Measurements from ENCODE around the gene CD19.

CD19 gene

DNA sequence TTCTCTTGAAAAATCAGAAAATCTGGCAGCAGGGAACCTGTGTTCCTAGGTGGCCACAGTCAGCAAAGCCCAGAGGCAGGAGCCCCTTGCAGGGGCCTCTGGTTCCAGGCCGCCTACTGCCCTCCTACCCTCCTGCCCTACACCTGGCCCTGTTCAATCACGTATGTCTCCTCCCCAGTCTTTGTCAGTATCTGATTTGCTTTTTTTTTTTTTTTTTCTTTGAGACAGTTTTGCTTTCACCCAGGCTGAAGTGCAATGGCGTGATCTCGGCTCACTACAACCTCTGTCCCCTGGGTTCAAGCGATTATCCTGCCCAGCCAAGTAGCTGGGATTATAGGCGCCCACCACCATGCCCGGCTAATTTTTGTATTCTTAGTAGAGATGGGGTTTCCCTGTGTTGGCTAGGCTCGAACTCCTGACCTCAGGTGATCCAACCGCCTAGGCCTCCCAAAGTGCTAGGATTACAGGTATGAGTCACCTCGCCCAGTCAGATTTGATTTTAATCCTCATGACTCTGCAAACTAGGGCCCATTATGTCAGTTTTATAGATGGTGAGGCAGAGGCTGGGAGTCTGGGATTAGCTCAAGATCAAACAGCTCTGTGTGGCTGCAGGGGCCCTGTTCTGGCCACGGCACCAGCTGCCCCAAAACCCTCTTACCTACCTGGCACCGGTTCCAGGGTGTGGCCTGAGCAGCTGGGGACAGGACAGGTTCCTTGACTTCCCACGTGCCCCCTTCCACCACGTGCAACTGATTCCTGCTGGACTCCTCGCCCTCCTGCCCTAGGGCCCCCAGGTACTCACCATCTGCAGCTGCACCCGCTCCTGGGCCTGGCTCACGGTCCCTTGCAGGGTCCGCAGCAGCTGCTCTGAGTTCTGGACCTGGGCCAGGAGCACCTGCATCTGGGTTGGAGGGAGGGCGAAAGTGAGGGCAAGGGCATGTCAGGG lies 21.4 kb upstream of the CD19 start:
- DNase-seq (ENCODE audit: low read depth), result peak; percentile 75
- H3K4me3 ChIP-seq (ENCODE audit: low read length), result no peak overlapping the region
- TF ChIP-seq CTCF (conservative IDR thresholded peaks at IDR 0.05; ENCODE audit: low read depth, low read length), result no peak

DNA sequence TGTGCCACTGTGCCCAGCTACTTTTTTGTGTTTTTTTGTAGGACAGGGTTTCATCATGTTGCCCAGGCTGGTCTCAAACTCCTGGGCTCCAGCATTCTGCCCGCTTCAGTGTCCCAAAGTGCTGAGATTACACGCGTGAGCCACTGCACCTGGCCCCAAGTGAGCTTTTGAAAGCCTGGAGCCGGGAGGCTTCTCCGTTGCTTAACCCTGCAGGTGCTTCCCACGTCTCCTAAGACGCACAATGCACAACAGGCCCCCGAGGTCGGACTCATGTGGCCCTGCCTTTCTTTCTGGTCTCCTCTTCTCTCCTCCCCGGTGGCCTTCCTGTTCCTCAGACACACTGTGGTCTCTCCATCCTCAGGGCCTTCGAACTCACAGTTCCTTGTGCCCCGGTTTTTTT lies 19.2 kb upstream of the CD19 start:
- DNase-seq (ENCODE audit: low read depth), result no peak
- no peak for TF ChIP-seq CTCF (conservative IDR thresholded peaks at IDR 0.05; ENCODE audit: low read depth, low read length)

GRCh38 chr16:28913946-28914724 lies 17.6 kb upstream of the CD19 start:
- DNase-seq (ENCODE audit: low read depth), result no peak
- TF ChIP-seq CTCF (conservative IDR thresholded peaks at IDR 0.05; ENCODE audit: low read depth, low read length), result no peak
- no peak overlapping the region for H3K4me3 ChIP-seq (ENCODE audit: low read length)

More for the DNA sequence above, 19.2 kb upstream of the CD19 start:
- no peak overlapping the region for H3K4me3 ChIP-seq (ENCODE audit: low read length)

DNA sequence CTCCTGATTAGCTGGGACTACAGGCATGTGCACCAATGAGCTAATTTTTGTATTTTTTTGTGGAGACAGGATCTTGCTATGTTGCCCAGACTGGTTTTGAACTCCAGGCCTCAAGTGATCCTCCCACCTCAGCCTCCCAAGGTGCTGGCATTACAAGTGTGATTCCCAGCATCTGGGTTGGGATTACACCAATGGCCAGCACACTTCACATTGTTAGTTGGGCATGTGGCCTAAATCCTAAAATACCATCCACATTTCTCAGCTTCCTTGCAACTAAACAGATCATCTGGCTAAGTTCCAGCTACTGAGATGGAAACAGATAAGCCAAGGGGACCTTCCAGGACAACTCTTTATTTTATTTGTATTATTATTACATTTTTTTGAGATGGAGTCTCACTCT lies 16.6 kb upstream of the CD19 start:
- DNase-seq (ENCODE audit: low read depth), result no peak
- TF ChIP-seq CTCF (conservative IDR thresholded peaks at IDR 0.05; ENCODE audit: low read depth, low read length), result no peak
- no peak overlapping the region for H3K4me3 ChIP-seq (ENCODE audit: low read length)

DNA sequence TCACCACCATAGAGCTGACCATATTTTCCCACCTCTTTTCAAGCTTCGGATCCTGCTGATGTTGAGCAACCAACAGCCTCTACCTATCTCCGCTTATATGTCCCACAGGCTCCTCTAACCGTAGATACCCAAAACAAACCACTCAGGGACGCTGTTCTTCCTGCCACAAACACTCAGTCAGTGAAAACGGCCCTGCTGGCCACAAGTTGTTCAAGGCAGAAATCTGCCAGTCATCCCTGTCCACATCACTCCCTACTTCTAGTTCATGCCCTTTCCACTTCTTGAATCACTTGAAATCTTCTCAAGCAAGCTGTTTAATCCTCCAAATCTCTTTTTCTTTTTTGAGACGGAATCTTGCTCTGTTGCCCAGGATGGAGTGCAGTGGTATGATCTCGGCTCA lies 14.7 kb upstream of the CD19 start:
- no peak for DNase-seq (ENCODE audit: low read depth)
- no peak overlapping the region for H3K4me3 ChIP-seq (ENCODE audit: low read length)
- no peak for TF ChIP-seq CTCF (conservative IDR thresholded peaks at IDR 0.05; ENCODE audit: low read depth, low read length)

GRCh38 chr16:28918698-28919097 lies 13.1 kb upstream of the CD19 start:
- DNase-seq (ENCODE audit: low read depth), result no peak
- no peak for TF ChIP-seq CTCF (conservative IDR thresholded peaks at IDR 0.05; ENCODE audit: low read depth, low read length)
- H3K4me3 ChIP-seq (ENCODE audit: low read length), result no peak overlapping the region
